GM12873 (cell line): ENCODE measurements around the gene STOML3.

Experiments
- CTCF ChIP-seq: IDR thresholded peaks from 2 replicates; pipeline ENCODE4 v1.5.1; 2012; ENCODE audit warnings: low read depth, mild to moderate bottlenecking, moderate library complexity, low read length, control low read depth; ENCODE audit not compliant: insufficient read depth; ENCODE audit errors: missing control alignments

STOML3 gene

GRCh38 chr13:38960175-38960574, 30.5 kb downstream of the STOML3 start:
- TF ChIP-seq CTCF, result no peak

GRCh38 chr13:38957794-38958592, 32.6 kb downstream of the STOML3 start:
- TF ChIP-seq CTCF, result no peak

GRCh38 chr13:38954844-38955243, 35.8 kb downstream of the STOML3 start:
- no peak for TF ChIP-seq CTCF

- TF ChIP-seq CTCF, result no peak
Observed at GRCh38 chr13:38954291-38954690, 36.3 kb downstream of the STOML3 start.

GRCh38 chr13:38952827-38953226, 37.8 kb downstream of the STOML3 start:
- no peak for TF ChIP-seq CTCF

GRCh38 chr13:38951525-38952313, 38.9 kb downstream of the STOML3 start:
- TF ChIP-seq CTCF, result no peak

- no peak for TF ChIP-seq CTCF
Observed at GRCh38 chr13:38950987-38951386, 39.6 kb downstream of the STOML3 start.
